Measurements from ENCODE around the gene TMEM245.

Gene TMEM245

GRCh38 chr9:109100543-109101201 lies 19.1 kb downstream of the TMEM245 start:
- DNase-seq = no peak

- DNase-seq = no peak
Measured at GRCh38 chr9:109098960-109099308, 20.8 kb downstream of the TMEM245 start.

DNA sequence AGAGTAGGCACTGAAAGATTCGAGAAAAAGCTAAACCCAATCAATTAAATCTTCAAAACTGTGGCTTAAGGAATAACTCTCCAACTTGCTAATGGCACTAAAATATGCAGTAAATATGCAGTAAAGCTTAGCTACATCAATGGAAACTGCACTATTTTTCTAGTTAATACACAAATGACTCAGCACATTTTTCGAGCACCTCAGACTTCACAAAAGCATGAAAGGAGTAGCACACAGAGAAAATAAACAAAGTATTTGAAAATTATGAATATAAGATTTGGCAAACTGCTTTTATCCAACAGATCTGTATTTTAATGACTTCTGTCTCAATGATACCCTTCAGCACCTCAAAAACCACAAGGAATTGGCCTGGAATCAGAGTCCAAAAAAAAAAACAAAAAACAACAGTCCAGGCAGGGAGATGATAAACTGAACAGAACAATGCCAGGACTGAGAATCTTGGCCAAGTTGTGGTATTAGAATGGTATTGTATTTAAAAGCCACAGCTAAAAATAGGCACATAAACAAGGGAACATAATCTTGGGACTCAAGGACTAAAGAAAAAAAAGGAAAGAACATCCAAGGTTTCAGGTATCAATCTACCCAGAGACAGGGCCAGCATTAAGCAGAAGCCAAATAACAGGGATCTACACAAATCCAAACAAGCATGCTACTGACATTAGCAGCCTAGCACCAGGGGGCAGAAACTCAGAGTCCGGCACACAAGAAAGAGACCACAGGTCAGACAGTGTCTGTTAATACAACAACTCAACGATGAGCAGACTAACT lies 21.4 kb downstream of the TMEM245 start:
- no peak for DNase-seq

GRCh38 chr9:109097146-109097545 lies 22.6 kb downstream of the TMEM245 start:
- DNase-seq = no peak

DNA sequence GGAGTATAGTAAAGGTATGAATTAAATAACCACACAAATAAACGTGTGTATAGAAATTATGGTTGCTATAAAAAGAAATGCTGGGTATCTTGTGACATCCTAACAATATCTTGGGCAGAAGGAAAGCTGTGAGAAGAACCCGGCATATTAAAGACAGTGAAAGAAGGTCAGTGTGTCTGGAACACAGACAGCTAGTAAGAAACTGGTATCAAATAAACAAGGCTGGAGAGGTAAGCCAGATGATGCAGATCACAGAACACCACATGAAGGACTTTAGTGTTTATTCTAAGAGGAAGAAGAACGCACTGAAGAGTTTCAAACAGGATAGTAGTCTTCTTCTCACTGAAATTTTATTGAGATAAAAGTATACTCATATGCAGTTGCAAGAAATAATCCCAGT lies 24.4 kb downstream of the TMEM245 start:
- no peak for DNase-seq

GRCh38 chr9:109094268-109094667 lies 25.5 kb downstream of the TMEM245 start:
- DNase-seq = no peak

GRCh38 chr9:109092587-109092986 lies 27.2 kb downstream of the TMEM245 start:
- DNase-seq = no peak

DNA sequence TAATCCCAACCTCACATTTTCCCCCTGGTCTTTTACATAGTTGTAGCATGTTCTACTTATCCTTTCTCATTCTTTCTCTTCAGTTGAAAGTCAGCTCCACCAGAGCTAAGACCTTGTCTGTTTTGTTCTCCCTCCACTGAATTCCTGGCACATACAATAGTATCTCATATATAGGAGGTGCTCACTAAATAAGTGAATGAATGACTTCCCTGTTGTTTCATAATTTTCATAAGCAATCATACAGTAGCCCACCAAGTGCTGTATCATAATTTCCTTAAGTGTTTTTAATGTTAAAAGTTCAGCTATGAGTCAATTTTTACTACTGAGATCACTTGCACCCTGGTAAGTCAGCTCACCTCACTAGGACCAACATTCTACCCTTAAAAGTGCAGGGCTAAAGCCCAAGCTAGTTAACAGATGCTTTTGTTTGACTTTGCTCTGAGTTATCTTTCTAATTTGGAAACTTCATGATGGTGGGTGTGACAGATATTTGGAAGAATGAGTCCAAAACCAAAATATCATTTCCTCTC lies 27.6 kb downstream of the TMEM245 start:
- no peak for DNase-seq

- DNase-seq = no peak
Measured at GRCh38 chr9:109088221-109088620, 31.5 kb downstream of the TMEM245 start.

- DNase-seq = no peak
Measured at GRCh38 chr9:109087795-109088194, 32.0 kb downstream of the TMEM245 start.

- no peak for DNase-seq
Measured at GRCh38 chr9:109086221-109086620, 33.5 kb downstream of the TMEM245 start.

GRCh38 chr9:109085510-109085909 lies 34.2 kb downstream of the TMEM245 start:
- DNase-seq = no peak

DNA sequence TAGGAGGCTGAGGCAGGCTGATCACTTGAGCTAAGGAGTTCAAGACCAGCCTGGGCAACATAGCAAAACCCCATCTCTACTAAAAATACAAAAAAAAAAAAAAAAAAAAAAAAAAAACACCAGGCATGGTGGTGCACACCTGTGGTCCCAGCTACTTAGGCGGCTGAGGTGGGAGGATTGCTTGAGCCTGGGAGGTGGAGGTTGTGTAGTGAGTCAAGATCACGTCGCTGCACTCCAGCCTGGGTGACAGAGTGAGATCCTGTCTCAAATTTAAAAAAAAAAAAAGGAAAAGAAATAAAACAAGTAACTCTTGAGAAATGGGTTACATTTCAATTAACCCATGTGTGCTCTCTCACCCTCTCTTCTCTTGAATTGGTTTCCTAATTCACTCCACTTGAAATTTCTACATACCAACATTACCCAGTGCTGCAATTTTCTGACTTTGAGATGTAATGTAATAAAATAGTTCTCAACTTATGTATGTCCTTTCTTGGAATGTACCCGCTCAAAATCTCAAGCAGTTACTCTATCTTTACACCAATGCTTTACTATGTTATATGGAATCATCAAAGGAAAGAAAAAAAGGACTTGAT lies 35.8 kb downstream of the TMEM245 start:
- no peak for DNase-seq

GRCh38 chr9:109083141-109083540 lies 36.6 kb downstream of the TMEM245 start:
- DNase-seq = no peak

- no peak for DNase-seq
Measured at GRCh38 chr9:109082091-109082620, 37.6 kb downstream of the TMEM245 start.

DNA sequence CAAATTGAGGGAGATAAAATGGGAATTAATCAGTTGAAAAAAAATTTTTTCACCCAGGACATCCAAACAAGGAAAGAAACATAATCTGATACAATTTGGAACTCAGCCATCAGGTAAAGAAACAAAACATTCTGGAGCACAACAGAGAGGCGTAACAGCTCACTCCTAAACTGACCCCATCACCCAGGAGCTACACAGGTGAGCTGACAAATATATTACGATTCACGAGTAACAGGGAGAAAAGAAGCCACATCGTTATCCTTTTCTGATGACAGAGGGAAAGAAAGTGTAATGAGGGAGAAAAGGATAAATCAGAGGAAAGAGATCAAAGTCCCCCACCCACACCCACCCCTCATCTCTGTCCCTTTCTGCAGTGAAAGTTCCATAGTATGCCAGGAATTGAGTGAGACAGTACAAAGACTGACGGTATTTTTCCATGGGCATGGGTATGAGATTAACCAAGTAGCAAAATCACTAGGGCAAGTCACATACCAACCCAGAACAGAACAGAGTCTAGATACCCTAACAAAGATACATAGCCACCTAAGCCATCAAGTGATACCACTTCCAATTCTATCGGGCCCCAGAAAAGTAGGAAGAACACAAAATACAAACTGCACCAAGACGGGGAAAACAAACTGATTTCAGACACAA lies 45.4 kb downstream of the TMEM245 start:
- DNase-seq = no peak

- no peak for DNase-seq
Measured at GRCh38 chr9:109072821-109073435, 46.8 kb downstream of the TMEM245 start.

GRCh38 chr9:109072133-109072692 lies 47.5 kb downstream of the TMEM245 start:
- DNase-seq = no peak

- DNase-seq = no peak
Measured at GRCh38 chr9:109068764-109069163, 51.0 kb downstream of the TMEM245 start.

GRCh38 chr9:109064963-109065702 lies 54.6 kb downstream of the TMEM245 start:
- no peak for DNase-seq

DNA sequence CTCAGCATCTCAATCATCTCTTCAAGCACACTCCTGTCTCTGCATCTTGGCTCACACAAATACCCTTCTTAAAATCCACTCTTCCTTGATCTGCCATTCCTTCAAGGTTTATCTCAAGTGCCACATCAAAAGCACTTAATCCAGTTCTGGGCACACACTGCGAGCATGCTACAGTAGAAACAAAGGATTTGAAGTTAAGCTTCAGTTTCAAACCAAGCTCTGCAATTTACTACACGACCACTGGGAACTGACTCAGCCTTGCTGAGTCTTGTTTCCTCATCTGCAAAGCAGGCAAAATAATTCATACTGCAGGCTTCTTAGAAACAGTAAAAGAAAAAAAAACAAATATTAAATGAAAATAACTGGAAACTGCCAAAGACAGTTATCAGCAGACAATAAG lies 56.0 kb downstream of the TMEM245 start:
- no peak for DNase-seq

DNA sequence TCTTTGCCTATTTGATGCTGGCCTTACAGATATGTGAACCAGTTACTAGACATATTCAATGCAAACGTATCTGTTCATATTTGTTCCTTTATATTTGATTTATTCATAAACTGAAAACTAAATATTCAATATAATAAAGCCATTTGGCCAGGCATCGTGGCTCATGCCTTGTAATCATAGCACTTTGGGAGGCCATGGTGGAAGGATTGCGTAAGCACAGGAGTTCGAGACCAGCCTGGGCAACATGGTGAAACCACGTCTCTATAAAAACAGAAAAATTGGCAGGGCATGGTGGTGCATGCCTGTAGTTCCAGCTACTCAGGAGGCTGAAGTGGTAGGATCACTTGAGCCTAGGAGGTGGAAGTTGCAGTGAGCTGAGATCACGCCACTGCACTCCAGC lies 57.2 kb downstream of the TMEM245 start:
- no peak for DNase-seq
